C4-2B (cell line): Measurements from ENCODE around the gene LRP1B.

Experiments used
- H3K27ac ChIP-seq: fragments of 450-650 bp; 2 replicates; pipeline ENCODE4 v1.5.1; 2017
- CTCF ChIP-seq: fragments of 450-650 bp; conservative IDR thresholded peaks from 2 replicates; pipeline ENCODE4 v1.5.1; 2017; ENCODE audit warnings: mild to moderate bottlenecking
- ZFX ChIP-seq: fragments of 450-650 bp; IDR thresholded peaks from 2 replicates; pipeline ENCODE4 v1.6.1; 2017

LRP1B gene

GRCh38 chr2:140269000-140269399 is 1861.8 kb downstream of the LRP1B start:
- no peak for TF ChIP-seq ZFX
- TF ChIP-seq CTCF = no peak
- H3K27ac ChIP-seq = no peak overlapping the region

GRCh38 chr2:140262908-140263307 is 1867.9 kb downstream of the LRP1B start:
- no peak overlapping the region for H3K27ac ChIP-seq
- TF ChIP-seq CTCF (no peak), ZFX (no peak)

GRCh38 chr2:140257692-140258300 is 1873.0 kb downstream of the LRP1B start:
- TF ChIP-seq ZFX = no peak
- no peak for TF ChIP-seq CTCF
- no peak overlapping the region for H3K27ac ChIP-seq

GRCh38 chr2:140256080-140256479 is 1874.7 kb downstream of the LRP1B start:
- TF ChIP-seq ZFX (no peak), CTCF (no peak)
- H3K27ac ChIP-seq = no peak overlapping the region

- TF ChIP-seq ZFX = no peak
- no peak for TF ChIP-seq CTCF
- H3K27ac ChIP-seq = no peak overlapping the region
These were observed 1881.0 kb downstream of the LRP1B start for GRCh38 chr2:140249821-140250220.

- H3K27ac ChIP-seq = no peak overlapping the region
- TF ChIP-seq CTCF = no peak
- TF ChIP-seq ZFX = no peak
These were observed 1882.2 kb downstream of the LRP1B start for GRCh38 chr2:140248623-140249022.

GRCh38 chr2:140247451-140248195 is 1883.2 kb downstream of the LRP1B start:
- no peak overlapping the region for H3K27ac ChIP-seq

More at GRCh38 chr2:140247451-140248195, 1883.2 kb downstream of the LRP1B start:
- TF ChIP-seq CTCF (no peak), ZFX (no peak)
